B cell (primary cell): ENCODE measurements around the gene SNRPD3.

Source experiments
- CTCF ChIP-seq: fragments of 200-600 bp; IDR thresholded peaks from one replicate; pipeline ENCODE4 v1.8.0; 2022; ENCODE audit warnings: antibody characterized with exemption, mild to moderate bottlenecking
- EZH2 ChIP-seq: IDR thresholded peaks from 2 replicates; pipeline ENCODE4 v1.6.1; 2012; ENCODE audit warnings: borderline replicate concordance, low read depth, mild to moderate bottlenecking, moderate library complexity, low read length; ENCODE audit not compliant: insufficient read depth, poor library complexity, severe bottlenecking

DNA sequence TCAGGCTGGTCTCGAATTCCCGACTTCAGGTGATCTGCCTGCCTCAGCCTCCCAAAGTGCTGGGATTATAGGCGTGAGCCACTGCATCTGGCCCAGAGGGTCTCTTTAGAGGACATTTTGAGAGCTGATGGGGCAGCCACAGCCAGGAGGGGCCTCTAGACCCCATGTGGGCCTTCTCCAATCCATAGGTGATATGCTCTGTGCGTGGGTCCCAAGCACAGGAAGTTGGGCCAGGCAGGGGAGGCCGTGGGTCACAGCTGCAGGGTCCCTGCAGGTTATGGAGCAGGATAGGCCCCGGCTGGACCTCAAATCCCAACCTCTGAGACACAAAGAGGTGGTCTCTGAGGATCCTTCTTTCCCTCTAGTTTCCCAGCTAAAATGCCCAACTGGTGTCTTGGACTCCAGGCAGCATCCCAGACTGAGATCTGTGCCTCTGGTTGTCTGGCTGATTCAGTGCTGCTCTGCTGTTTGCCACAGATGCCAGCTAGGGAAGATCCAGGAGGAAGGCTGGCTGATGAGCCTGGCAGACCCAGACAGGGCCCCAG is 35.6 kb downstream of the SNRPD3 start:
- no peak for TF ChIP-seq EZH2
- no peak for TF ChIP-seq CTCF
